ENCODE results near the gene AP1B1. TPM values are rescaled to one million over a fixed set of nuclear protein-coding genes. Genes with fewer than 3 reads are reported as not detected.

Gene AP1B1
- total RNA-seq, 1 donor from 2014 or later, result 70.3 TPM

DNA sequence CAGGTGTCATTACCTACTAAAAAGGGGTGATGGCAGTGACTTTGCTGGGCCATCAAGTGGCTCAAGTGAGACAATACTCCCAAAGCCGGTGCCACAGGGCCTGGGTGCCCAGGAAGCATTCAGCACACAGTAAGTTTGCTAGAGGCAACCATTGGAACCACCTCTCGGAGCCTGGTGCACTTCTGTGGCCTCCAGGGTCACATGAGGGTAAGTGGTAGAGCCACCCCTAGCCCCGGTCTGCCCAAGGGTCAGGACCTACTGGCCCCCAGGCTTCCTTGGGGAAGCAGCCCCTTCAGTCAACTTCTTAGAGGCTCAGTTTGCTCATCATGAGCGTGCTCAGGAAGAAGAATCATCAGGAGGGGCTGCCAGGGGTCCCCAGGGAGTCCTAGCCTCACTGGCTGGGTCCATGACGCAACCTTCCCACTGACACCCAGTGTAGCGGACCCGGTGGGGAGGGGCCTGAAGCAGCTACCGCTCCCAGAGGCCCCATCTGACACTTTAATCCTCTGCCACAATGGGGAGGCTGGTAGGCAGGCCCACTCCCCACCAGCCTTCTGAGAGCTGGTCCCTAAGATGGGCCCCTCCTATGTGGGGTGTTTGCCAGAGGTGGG lies 55.4 kb downstream of the AP1B1 start:
- Histone ChIP-seq H3K27me3 (ENCODE audit: low read depth) (no peaks in the 10 kb centered on the region), H3K4me3 (no peak overlapping the region), H3K4me1 (no peaks in the 10 kb centered on the region), H3K27ac (no peak overlapping the region), H3K9me3 (no peaks in the 10 kb centered on the region), H3K36me3 (peaks cover 100% of the 10 kb centered on the region)
- TF ChIP-seq, protein P1, sequence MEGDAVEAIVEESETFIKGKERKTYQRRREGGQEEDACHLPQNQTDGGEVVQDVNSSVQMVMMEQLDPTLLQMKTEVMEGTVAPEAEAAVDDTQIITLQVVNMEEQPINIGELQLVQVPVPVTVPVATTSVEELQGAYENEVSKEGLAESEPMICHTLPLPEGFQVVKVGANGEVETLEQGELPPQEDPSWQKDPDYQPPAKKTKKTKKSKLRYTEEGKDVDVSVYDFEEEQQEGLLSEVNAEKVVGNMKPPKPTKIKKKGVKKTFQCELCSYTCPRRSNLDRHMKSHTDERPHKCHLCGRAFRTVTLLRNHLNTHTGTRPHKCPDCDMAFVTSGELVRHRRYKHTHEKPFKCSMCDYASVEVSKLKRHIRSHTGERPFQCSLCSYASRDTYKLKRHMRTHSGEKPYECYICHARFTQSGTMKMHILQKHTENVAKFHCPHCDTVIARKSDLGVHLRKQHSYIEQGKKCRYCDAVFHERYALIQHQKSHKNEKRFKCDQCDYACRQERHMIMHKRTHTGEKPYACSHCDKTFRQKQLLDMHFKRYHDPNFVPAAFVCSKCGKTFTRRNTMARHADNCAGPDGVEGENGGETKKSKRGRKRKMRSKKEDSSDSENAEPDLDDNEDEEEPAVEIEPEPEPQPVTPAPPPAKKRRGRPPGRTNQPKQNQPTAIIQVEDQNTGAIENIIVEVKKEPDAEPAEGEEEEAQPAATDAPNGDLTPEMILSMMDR (IDR thresholded peaks at IDR 0.05), result no peak
- intact Hi-C loops (cut with DNase I), result no loop called here
- no peak for DNase-seq
- no peak for ATAC-seq

DNA sequence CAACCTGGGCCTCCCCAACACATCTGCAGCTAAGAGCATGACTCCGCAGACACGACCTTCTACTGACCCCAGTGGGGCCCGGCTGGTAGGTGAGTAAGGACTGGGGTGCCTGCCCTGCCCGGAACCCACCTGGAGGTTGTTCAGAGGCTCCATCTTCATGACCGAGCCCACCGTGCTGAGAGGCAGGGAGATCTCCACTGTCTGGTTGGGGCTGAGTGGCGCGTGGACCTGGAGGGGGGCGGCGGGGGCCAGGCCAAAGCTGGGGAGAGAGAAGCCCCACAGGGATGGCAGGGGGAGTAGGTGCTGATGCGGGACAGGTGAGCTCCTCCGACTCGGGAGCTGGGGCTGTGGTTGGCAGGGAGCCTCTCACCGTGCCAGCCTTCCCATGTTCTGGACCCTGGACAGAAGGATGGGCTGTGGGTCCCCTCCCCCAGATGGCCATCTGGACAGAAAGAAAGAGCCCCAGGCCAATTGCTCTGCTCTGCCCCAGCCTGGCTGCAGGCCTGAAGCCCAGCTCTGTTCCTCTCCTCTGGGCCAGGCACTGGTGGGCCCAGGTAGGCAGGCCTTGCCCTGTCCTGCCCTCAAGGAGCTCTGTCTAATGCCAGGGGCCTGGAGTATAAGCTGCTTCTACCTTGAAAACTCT lies 56.6 kb downstream of the AP1B1 start:
- ATAC-seq (no peak), DNase-seq (no peak)
- TF ChIP-seq, protein P1 (IDR thresholded peaks at IDR 0.05), result no peak
- peaks cover 99% of the 10 kb centered on the region for H3K36me3 ChIP-seq
- no peaks in the 10 kb centered on the region for H3K27me3 ChIP-seq (ENCODE audit: low read depth)
- no peaks in the 10 kb centered on the region for H3K9me3 ChIP-seq
- intact Hi-C loops (cut with DNase I), result no loop called here
- H3K4me1 ChIP-seq, result no peaks in the 10 kb centered on the region
- H3K4me3 ChIP-seq, result no peak overlapping the region
- no peak overlapping the region for H3K27ac ChIP-seq

DNA sequence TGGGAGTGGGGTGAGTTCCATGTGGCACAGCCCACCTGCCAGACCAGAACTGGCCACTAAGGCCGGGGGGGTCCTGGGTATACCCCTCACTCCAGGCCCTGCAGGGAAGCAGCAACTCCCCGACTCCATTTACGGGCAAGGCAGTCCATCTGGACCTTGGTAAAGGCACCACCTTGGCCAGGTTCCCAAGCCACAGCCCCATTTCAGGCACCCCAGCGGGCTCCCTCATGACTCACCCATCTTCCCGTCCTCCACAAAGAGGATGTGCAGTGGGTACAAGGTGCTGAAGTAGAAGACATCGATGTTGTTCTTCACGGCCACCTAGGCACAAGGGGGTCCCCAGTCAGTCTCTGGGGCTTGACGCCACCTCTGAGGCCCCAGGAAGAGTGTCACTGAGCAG lies 57.2 kb downstream of the AP1B1 start:
- no peak overlapping the region for H3K27ac ChIP-seq
- H3K27me3 ChIP-seq (ENCODE audit: low read depth), result no peaks in the 10 kb centered on the region
- peaks cover 99% of the 10 kb centered on the region for H3K36me3 ChIP-seq
- no peak for ATAC-seq
- H3K4me3 ChIP-seq, result no peak overlapping the region
- no peaks in the 10 kb centered on the region for H3K4me1 ChIP-seq
- intact Hi-C loops (cut with DNase I), result no loop called here
- TF ChIP-seq, protein P1 (IDR thresholded peaks at IDR 0.05), result no peak
- H3K9me3 ChIP-seq, result no peaks in the 10 kb centered on the region
- DNase-seq, result no peak

DNA sequence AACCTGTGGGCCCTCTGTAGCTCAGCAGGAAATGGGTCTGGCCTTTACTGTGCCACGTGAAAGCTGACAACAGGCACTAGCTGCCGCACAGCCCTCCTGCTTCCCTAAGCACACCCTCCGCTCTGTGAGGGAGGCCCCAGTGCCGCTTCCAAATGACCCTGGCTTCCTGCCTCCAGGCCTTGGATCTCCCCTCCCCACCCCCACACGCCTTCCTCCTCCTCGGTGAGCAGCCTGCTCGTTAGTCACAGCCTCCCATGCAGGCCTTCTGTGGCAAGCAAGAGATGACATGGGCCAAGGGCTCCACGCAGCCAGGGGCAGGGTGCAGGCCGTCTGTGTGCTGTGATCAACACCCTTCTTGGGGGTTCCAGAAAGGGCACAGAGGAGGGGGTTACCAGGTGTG lies 57.6 kb downstream of the AP1B1 start:
- no peak overlapping the region for H3K4me3 ChIP-seq
- H3K9me3 ChIP-seq, result no peaks in the 10 kb centered on the region
- TF ChIP-seq, protein P1 (IDR thresholded peaks at IDR 0.05), result no peak
- no peak for DNase-seq
- intact Hi-C loops (cut with DNase I), result no loop called here
- H3K36me3 ChIP-seq, result peaks cover 95% of the 10 kb centered on the region
- no peak overlapping the region for H3K27ac ChIP-seq
- no peak for ATAC-seq
- no peaks in the 10 kb centered on the region for H3K4me1 ChIP-seq
- no peaks in the 10 kb centered on the region for H3K27me3 ChIP-seq (ENCODE audit: low read depth)

DNA sequence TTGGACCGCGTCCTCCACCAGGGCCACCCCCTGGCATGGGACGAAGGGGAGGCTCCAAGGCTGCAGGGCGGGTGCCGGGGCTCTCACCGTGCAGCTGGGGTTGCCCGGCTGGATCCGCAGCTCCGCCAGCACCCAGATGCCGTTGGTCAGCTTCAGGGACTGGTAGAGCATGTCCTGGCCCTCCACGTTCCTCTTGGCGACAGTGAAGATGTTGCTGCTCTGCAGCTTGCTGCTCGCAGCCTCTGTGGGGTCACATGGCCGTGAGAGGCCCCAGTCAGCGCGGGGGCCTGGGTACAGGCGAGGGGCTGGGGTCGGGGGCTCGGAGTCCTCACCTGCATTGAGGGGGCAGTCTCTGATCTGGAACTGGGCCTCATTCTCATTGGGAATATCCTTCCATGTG lies 58.1 kb downstream of the AP1B1 start:
- DNase-seq, result no peak
- peaks cover 90% of the 10 kb centered on the region for H3K36me3 ChIP-seq
- TF ChIP-seq, protein P1 (IDR thresholded peaks at IDR 0.05), result no peak

More for the DNA sequence above, 58.1 kb downstream of the AP1B1 start:
- no peak overlapping the region for H3K4me3 ChIP-seq
- H3K27ac ChIP-seq, result no peak overlapping the region
- no peaks in the 10 kb centered on the region for H3K4me1 ChIP-seq
- H3K27me3 ChIP-seq (ENCODE audit: low read depth), result no peaks in the 10 kb centered on the region
- no peak for ATAC-seq
- intact Hi-C loops (cut with DNase I), result no loop called here
- no peaks in the 10 kb centered on the region for H3K9me3 ChIP-seq

Measured in lower lobe of right lung (tissue), 2 donors.